Stimulated activated CD4-positive, alpha-beta T cell treated with anti-CD3 and anti-CD28 coated beads, Interleukin-2, amount 100 ng/mL, for 24 hours (primary cell): Measurements from ENCODE around the gene ZNF195.
"Not testable (repeated sequence)": the region's sequence is repeated elsewhere in the genome, so short reads cannot be mapped to it uniquely, and the experiment has no call there.

Experiments used
- DNase-seq, 2 donors: peaks; one replicate each; pipeline ENCODE4 v3.0.0-alpha.2; 2020

Gene ZNF195

GRCh38 chr11:3378426-3379423 is at the start of gene ZNF195:
Gene ZNF195 (minus strand): TSS chr11:3379146. CDS start chr11:3379040, 106 bp downstream.
- peak; percentile 99 for DNase-seq

GRCh38 chr11:3428076-3428475 is 49.1 kb upstream of the ZNF195 start:
- not testable (repeated sequence) for DNase-seq

DNA sequence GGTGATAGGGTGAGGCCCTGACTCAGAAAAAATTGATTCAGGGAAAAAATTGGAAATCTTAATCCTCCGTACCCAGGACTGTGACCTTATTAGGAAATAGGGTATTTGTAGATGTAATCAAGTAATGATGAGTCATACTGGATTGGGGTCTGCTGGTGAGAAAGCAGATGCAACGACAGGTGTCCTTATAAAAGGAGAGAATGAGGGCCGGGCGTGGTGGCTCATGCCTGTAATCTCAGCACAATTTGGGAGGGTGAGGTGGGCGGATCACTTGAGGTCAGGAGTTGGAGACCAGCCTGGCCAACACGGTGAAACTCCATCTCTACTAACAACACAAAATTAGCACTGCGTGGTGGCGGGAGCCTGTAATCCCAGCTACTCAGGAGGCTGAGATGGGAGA is 47.6 kb upstream of the ZNF195 start:
- not testable (repeated sequence) for DNase-seq

GRCh38 chr11:3423928-3424327 is 45.0 kb upstream of the ZNF195 start:
- not testable (repeated sequence) for DNase-seq

DNA sequence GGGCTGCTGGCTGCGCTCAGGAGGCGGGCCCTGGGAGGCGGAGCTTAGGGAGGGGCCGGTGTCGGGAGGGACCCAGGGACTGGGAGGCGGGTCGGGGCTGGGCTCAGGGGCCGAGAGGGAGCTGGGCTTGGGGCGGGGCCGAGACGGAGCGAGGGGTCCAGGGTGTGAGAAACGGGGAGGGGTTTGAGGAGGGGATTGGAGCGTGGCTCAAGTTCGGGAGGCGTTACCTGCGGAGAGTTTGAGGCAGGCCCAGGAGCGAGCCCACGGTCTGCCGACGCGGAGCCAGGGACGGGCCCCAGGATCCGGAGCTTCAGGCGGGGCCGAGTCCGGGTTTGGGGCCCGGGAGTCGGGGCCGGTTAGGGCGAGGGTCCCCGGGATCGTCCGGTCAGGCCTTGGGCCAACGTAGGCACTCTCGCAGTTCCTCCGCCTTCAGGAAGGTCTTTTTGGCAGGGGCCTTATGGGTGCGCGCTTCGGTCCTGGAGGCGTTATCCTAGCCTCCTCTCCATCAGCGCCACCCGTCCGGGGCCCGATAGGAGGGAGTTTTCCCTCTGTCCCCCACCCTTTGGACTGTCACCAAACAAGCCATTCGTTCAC is 44.3 kb upstream of the ZNF195 start:
- peak in 1 of 2 donors; percentile 9 for DNase-seq

GRCh38 chr11:3422380-3423137 is 43.6 kb upstream of the ZNF195 start:
- DNase-seq: peak; percentile 98 to 99

- DNase-seq: peak in 1 of 2 donors; percentile 22
Observed at GRCh38 chr11:3421608-3422379, 42.8 kb upstream of the ZNF195 start.

DNA sequence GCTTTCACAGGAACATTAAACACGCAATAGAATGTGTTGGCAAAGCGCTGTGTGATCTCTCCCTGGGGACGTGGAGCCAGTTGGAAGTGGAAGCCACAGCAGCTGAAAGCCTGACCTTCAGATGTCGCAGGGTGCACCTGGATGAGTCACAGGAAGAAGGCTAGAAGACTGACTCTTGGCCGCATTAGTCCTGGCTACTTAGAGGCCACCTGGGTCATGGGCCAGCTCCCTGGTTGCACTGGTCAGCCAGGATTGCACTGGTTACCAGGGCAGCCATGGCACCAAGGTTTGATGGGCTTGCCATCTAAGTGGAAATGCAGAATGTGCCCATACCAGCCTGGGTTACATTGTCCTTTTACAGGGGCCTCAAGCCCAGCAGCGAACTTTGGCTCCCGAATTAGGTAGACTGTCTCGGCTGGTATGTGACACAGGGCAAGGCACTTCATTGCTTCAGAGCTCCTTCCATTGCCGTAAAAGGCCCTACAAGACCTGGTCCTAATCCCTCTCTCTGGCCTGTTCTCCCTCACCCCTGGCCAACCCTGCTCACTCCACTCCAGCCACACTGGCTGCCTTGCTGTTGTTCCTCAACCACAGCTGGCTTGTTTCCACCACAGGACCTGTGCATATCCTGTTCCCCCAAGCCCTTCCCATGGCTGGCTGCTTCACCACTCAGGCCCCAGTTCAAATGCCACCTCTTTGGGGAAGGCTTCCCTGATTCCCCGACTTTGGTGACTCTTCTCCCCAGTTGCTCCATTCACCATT is 41.5 kb upstream of the ZNF195 start:
- not testable (repeated sequence) for DNase-seq

GRCh38 chr11:3419496-3419895 is 40.5 kb upstream of the ZNF195 start:
- DNase-seq: not testable (repeated sequence)

DNA sequence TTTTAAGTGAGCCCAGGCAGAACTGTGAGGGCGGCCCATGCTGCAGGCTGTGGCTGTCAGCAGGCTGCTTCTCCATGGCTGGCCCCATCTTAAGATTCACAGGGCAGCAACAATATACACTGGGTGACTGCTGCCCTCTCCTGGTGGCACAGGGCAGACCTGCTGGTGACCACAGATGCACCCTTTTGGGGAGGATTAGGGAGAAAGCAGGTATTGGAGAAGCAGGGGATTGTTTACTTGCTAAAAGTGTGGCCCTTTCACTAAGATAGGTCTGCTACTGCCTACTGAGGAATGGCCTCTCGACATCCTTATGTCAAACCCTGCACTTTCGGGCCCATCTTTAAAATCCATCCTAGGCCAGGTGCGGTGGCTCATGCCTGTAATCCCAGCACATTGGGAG is 38.1 kb upstream of the ZNF195 start:
- peak; percentile 67 to 68 for DNase-seq

DNA sequence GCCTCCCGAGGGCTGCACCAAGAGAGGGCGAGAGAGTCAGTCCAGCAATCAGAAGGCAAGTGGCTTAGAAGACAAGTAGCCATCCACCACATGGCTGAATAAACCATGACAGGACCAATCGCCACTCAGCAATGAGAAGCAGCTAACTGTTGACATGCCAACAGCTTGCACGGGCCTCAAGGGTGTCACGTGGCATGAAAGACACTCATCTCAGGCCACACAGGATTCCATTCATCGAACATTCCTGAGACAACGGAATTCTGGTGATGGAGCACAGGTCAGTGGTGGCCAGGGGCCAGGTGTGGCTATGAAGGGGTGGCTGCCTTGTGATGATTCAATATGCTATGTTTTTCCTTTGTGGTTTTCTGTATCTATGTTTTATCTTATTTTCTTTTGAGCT is 36.4 kb upstream of the ZNF195 start:
- not testable (repeated sequence) for DNase-seq

GRCh38 chr11:3413666-3414065 is 34.7 kb upstream of the ZNF195 start:
- DNase-seq: not testable (repeated sequence)

DNA sequence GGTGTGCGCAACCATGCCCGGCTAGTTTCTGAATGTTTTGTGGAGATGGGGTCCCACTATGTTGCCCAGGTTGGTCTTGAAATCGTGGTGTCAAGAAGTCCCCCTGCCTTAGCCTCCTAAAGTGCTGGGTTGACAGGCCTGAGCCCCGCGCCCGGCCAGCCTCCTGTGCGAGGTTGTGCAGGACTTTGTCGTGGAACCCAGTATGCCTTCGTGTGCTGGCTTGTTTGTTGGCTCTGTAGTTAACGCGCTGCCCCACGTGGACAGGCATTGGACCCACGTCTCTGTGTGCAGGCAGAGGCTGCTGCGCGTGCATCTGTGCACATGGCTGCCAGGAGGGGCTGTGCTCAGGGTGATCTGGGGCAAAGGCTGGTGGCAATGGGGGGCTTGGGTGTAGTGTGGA is 33.9 kb upstream of the ZNF195 start:
- no peak for DNase-seq

DNA sequence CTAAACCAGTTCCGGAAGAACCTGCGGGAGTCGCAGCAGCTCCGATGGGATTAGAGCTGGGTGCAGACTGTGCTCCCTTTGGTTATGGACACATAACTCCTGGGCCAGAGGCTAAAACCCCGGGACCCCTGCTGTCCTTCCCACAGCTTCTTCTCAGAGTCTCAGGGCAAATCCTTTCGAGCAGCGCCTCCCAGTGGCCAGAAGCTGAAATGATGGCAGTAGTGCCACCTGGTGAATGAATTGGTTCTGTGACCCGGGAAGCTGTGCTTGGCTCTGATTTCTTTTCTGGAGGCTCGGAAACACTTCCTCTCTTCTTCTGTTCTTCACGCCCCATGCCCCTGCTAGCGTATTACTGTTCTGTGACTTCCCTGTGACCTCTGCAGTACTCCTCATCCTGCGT is 29.8 kb upstream of the ZNF195 start:
- peak; percentile 82 to 83 for DNase-seq

DNA sequence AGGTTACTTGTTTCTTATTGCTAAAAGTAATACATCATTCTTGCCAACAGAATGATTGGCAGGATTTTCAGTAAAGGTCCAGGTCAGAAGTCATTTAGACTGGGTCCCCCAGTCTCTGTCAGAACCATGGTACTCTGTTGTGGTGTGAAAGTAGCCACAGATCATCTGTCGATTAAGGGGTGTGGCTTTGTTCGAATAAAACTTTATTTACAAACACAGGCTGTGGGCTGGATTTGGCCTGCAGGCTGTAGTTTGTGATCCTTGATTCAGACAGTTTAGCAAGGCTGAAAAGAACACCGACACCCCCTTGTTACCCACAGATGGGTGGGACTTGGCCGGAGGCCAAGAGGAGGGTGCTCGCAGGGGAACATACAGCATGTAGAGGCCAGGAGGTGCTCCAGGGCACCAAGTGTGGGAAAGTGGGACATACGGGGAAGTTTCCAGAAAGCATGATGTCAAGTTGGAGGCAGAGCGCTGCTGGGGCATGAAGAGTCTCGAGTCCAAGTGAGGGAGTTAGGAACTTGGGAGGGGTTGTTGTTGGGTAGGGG is 29.2 kb upstream of the ZNF195 start:
- DNase-seq: not testable (repeated sequence)

DNA sequence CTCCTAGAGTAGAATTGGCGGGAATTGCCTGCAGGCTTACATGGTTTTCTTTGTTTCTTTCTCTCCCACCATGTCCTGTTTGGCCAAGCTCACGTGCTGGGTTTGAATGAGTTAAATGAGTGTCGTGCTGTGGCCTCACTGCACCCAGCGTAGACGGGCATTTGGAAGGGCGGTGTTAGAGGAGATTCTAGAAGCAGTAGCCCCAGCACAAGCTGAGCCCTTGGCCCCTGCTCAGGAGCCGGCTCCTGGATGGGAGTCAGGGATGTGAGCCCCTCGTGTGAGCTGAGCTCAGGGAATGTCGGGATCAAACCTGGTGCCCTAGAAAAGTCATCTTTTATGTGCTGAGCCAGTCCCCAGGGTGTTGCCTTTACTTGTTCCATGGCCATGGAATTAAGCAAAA is 28.0 kb upstream of the ZNF195 start:
- DNase-seq: not testable (repeated sequence)

GRCh38 chr11:3406223-3406875 is 27.4 kb upstream of the ZNF195 start:
- not testable (repeated sequence) for DNase-seq

DNA sequence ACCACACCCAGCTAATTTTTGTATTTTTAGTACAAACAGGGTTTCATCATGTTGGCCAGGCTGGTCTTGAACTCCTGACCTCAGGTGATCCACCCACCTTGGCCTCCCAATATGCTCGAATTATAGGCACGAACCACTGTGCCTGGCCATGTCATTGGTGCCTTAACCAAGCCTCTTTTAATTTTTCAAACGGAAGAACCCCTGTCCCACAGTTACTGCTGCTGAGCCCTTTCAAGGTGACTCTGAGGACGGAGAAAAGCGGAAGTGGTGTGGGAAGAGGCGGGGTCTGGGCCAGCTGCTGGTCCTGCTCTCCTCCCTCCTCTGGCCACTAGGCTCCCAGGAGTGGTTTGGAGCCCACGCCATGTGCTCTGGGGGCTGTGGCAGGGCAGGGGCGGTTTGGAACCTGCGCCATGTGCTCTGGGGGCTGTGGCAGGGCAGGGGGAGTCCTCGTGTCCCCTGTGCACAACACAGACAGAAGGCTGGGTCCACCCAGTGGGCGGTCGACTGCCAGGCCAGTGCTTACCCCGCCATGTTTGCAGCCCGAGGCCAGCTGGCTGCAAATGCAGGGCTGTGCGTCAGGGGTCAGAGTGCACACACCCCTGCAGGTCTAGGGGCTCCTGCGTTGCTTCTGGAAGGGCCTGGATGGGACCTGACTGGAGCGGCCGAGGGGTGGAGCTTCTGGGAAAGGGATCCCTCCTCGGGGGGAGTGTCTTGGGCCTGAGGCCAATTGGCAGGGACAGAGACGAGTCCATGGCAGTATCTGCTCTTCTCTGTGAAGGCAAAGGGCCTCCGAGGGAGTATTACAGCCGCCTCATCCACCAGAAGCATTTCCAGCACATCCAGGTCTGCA is 25.4 kb upstream of the ZNF195 start:
- not testable (repeated sequence) for DNase-seq

- DNase-seq: not testable (repeated sequence)
Observed at GRCh38 chr11:3402861-3403250, 23.9 kb upstream of the ZNF195 start.
